GM18870 (cell line): ENCODE measurements around the gene DYNC2I2.
"Not testable (repeated sequence)": the region's sequence is repeated elsewhere in the genome, so short reads cannot be mapped to it uniquely, and the experiment has no call there.

ENCODE experiments used
- ATAC-seq: cut with Tn5 transposase; IDR thresholded peaks from one replicate; pipeline ENCODE4 v1.9.1; 2021; ENCODE audit warnings: moderate library complexity; ENCODE audit not compliant: unreplicated experiment

Gene DYNC2I2

DNA sequence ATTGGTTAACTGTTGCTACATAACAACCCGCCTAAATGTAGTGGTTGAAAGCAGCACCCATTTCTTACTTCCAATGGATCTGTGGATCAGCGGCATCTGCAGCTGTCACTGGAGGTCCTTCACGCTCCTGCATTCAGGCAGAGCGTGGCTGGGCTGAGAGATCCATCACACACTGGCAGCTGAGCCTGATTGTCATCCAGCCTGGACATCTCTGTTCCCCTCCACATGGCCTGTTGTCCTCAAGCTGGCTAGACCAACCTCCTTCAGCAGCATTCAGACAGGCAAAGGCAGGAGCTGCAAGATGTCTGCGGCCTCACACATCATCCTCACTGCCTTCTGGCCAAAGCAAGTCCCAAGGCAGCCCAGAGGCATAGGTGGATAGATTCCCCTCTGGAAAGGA lies 36.9 kb downstream of the DYNC2I2 start:
- no peak for ATAC-seq

GRCh38 chr9:128619127-128619526 lies 37.5 kb downstream of the DYNC2I2 start:
- ATAC-seq, result no peak

- no peak for ATAC-seq
Observed at GRCh38 chr9:128617943-128618342, 38.7 kb downstream of the DYNC2I2 start.

- no peak for ATAC-seq
Observed at GRCh38 chr9:128615571-128615970, 41.1 kb downstream of the DYNC2I2 start.

- no peak for ATAC-seq
Observed at GRCh38 chr9:128614728-128615127, 41.9 kb downstream of the DYNC2I2 start.

DNA sequence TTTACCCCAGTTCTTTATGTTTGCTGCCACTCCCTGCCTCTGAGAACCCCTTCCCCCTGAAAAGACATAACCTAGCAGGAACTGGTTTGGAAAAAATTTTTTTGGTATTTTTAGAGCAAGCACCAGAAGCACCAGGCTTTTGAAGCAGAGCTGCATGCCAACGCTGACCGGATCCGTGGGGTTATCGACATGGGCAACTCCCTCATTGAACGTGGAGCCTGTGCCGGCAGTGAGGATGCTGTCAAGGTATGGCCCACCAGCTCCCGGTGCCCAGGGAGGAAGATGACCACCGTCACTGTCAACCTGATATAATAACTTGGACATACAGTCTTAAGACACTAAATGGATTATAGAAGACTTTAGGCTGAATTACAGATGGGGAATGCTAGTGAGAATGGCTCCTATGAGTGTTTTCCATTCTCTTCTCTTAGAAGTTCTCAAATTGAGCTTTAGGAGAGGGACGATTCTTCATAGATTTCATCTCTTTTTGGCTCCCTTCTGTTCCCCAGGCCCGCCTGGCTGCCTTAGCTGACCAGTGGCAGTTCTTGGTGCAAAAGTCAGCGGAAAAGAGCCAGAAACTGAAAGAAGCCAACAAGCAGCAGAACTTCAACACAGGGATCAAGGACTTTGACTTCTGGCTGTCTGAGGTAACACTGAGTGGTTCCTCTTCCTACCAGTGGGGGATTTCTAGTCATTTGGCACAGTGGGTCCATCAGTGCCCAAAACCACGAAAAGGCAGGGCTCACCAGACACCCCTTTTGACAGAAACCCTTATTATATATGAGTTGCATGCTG lies 44.9 kb downstream of the DYNC2I2 start:
- no peak for ATAC-seq

DNA sequence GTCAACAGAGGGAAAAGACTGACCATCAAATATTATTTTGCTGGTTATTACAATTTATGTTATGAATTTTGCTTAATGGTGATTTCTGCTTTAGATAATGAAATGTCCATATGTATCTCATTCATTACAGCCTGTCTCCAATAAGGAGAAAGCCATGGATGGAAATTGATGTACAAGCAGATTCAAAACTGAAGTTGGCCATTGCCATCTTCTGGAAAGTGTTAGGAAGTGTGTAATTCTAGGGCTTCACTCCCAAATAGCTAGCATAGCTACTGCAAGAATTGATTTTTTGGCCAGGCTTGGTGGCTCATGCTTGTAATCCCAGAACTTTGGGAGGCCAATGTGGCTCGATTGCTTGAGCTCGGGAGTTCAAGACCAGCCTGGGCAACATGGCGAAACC lies 45.8 kb downstream of the DYNC2I2 start:
- ATAC-seq, result no peak

DNA sequence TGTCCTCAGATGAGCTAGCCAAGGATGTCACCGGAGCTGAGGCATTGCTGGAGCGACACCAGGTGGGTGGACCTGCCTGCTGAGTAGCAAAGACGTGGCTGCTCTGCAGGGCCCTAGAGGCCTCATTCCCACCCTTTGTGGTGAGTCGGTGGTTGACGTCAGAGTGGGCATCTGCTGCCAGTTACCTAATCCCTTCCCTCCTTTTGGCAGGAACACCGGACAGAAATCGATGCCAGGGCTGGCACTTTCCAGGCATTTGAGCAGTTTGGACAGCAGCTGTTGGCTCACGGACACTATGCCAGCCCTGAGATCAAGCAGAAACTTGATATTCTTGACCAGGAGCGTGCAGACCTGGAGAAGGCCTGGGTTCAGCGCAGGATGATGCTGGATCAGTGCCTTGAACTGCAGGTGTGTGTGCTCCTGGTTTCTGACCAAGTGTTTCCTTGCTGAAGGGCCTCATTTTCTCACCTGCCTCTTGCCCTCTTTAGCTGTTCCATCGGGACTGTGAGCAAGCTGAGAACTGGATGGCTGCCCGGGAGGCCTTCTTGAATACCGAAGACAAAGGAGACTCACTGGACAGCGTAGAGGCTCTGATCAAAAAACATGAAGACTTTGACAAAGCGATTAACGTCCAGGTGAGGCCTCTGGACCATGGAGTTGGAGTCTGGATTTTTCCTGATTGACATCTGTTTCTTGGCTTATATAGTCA lies 48.9 kb downstream of the DYNC2I2 start:
- no peak for ATAC-seq

- ATAC-seq, result no peak
Observed at GRCh38 chr9:128603697-128604096, 53.0 kb downstream of the DYNC2I2 start.

DNA sequence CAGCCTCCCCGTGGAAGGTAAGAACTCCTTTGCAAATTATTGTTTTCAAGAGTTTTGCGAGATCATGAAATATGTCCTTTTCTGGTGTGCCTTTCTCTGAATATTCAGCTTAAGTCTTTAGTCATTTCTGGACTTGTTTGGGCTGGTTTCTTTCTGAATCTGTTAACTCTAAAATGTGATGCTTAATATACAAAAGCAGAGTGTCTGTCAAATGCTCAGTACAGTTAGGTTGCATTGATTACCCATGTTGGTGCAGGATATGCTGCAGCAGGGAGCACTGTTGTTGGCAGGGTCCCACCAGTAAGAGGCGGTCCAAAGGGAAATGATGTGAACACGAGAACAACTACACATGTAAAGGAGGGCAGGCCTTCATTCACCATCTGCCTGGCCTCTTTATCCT lies 56.5 kb downstream of the DYNC2I2 start:
- ATAC-seq, result no peak

DNA sequence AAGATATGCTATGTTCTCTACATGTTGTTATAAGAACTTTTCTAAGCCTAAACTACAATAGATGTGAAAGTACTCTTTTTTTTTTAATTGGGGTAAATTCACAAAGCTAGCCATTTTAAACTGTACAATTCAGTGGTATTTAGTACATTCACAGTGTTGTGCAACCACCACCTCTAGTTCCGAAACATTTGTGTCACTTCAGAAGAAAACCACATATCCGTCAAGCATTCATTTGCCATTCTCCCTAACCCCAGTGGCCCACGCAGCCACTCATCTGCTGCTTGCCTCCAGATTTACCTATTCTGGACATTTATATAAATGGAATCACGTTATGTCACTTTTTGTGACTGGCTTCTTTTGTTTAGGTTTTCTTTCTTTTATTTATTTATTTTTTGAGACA lies 61.2 kb downstream of the DYNC2I2 start:
- no peak for ATAC-seq

DNA sequence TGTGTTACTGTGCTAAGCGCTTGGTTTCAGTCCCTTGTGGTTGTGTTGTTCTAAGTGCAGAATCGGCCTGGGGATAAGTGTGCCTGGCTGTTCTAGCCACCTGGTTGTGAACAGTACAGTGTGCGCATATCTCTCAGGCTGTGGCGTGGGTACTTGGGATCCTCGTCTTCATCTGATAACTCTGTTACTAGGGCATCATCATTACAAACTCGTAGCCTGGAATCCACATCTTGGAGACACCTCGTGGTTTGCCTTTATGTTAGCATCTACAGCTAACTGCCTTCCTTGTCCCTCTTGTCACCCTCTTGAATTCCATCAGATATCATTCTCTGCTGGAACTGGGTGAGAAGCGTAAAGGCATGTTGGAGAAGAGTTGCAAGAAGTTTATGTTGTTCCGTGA lies 62.8 kb downstream of the DYNC2I2 start:
- ATAC-seq, result no peak

- ATAC-seq, result no peak
Observed at GRCh38 chr9:128593039-128593438, 63.6 kb downstream of the DYNC2I2 start.

DNA sequence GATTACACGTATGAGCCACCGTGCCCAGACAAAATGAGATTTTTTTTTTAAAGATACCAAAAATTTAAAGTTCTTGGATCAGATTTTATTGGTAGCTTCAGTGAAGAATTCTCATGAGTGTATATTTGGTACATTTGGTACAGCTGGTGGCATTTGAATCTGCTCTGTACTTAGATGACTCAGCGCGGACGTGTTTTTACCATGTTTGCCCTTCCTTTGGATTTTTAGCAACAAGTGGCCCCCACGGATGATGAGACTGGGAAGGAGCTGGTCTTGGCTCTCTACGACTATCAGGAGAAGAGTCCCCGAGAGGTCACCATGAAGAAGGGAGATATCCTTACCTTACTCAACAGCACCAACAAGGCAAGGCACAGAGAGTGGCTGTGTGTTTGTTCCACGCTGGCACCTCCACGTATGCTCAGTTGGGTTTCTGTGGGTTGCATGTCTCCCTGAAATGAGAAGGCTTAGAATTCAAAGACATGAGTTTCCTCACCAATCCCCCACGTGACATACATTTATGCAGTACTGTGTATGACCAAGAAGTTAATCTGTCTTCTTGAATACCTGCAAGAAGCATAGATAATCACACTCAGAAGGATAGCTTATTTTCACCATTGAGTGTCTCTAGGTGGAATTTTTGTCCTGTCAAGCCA lies 67.9 kb downstream of the DYNC2I2 start:
- ATAC-seq, result no peak

DNA sequence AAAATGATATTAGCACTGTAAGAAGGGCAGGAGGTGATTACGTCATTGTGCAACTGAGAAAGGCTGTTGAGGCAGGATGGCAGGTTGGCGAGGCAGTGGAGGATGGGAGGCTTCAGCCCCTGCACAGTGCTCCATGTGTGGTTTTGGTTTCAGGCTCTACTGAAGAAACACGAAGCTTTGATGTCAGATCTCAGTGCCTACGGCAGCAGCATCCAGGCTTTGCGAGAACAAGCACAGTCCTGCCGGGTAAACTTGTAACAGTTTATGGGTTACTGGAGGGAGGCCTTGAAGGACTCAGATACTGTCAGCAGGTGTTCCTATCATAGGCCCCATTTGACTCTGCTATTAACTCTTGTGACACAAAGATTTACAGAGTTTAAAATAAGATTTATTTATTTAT lies 69.2 kb downstream of the DYNC2I2 start:
- ATAC-seq, result no peak

GRCh38 chr9:128586934-128587333 lies 69.7 kb downstream of the DYNC2I2 start:
- ATAC-seq, result not testable (repeated sequence)

GRCh38 chr9:128585155-128585554 lies 71.5 kb downstream of the DYNC2I2 start:
- ATAC-seq, result not testable (repeated sequence)
